Lung (tissue), 12 donors: ENCODE measurements around the gene CD72. TPM values are rescaled to one million over a fixed set of nuclear protein-coding genes. Genes with fewer than 3 reads are reported as not detected.

Experiments used
- ATAC-seq: fragments of 200-7000 bp; cut with Tn5 transposase; one replicate; pipeline ENCODE4 v1.9.1; 2020; ENCODE audit warnings: moderate number of reproducible peaks; ENCODE audit not compliant: insufficient read depth, low FRiP score
- DNase-seq, 3 donors: peaks; one replicate each; pipeline ENCODE4 v3.0.0-alpha.2; 2013 to 2017
- H3K27ac ChIP-seq, 2 donors: one replicate each; pipeline ENCODE4 v1.5.1; 2013; ENCODE audit warnings: mild to moderate bottlenecking in 2 of 2, moderate library complexity in 2 of 2, control low read depth in 1 of 2, inconsistent platforms in 1 of 2, low read depth in 1 of 2, low read length in 1 of 2
- H3K27me3 ChIP-seq, 3 donors: one replicate each; pipeline ENCODE4 v1.5.1; 2013; ENCODE audit warnings: low read length in 2 of 3; ENCODE audit not compliant: control insufficient read depth in 3 of 3, insufficient read depth in 3 of 3
- H3K36me3 ChIP-seq, 4 donors: one replicate each; pipeline ENCODE4 v1.5.1; 2013; ENCODE audit warnings: low read length in 4 of 4, mild to moderate bottlenecking in 1 of 4, moderate library complexity in 1 of 4; ENCODE audit not compliant: control insufficient read depth in 4 of 4, insufficient read depth in 4 of 4
- H3K4me1 ChIP-seq, 5 donors: one replicate each; pipeline ENCODE4 v1.5.1; 2013; ENCODE audit warnings: low read length in 5 of 5, mild to moderate bottlenecking in 2 of 5, moderate library complexity in 1 of 5; ENCODE audit not compliant: control insufficient read depth in 5 of 5, insufficient read depth in 5 of 5
- H3K4me3 ChIP-seq: one replicate; pipeline ENCODE4 v1.5.1; 2013; ENCODE audit warnings: mild to moderate bottlenecking, control low read depth, moderate library complexity
- H3K9ac ChIP-seq, 2 donors: one replicate each; pipeline ENCODE4 v1.5.1; 2013; ENCODE audit warnings: low read length in 2 of 2, control low read depth in 1 of 2; ENCODE audit not compliant: insufficient read depth in 1 of 2
- H3K9me3 ChIP-seq, 4 donors: one replicate each; pipeline ENCODE4 v1.5.1; 2013; ENCODE audit warnings: low read length in 3 of 4, mild to moderate bottlenecking in 1 of 4, moderate library complexity in 1 of 4; ENCODE audit not compliant: control insufficient read depth in 4 of 4, insufficient read depth in 3 of 4
- WGBS, 2 donors: extraction: QIAGEN DNeasy Blood & Tissue Kit; methylation state at CpG; one replicate each; pipeline ENCODE4 v1.1.7; 2013; 5-methylcytosine and 5-hydroxymethylcytosine counted together
- polyA plus RNA-seq, 2 donors: library from polyadenylated mRNA; stranded (reverse); fragments of 200-250 nt; gene quantifications; one replicate each; pipeline ENCODE4 v1.2.1, GENCODE V29; 2013
- total RNA-seq, 2 donors: library from RNA; depleted of rRNA in 1 of 2; stranded (reverse); fragments of >200 nt in 1 of 2; gene quantifications; one replicate each; pipeline ENCODE4 v1.2.1, GENCODE V29; 2014 to 2021
- TF ChIP-seq, protein P1 (sequence below): IDR thresholded peaks from 2 replicates; pipeline ENCODE4 v1.5.1; 2012; ENCODE audit warnings: mild to moderate bottlenecking; ENCODE audit errors: control extremely low read depth, extremely low read depth
- donor health status: control.
- donor health status: control.
- donor health status: Bipolar disorder and iron deficiency.
- donor health status: healthy.
- donor health status: DM: yes; HTN: yes; CAD: no.

CD72 gene
- total and polyA plus RNA-seq, 4 donors = 3.1 to 10.6 (median 5.9) TPM

DNA sequence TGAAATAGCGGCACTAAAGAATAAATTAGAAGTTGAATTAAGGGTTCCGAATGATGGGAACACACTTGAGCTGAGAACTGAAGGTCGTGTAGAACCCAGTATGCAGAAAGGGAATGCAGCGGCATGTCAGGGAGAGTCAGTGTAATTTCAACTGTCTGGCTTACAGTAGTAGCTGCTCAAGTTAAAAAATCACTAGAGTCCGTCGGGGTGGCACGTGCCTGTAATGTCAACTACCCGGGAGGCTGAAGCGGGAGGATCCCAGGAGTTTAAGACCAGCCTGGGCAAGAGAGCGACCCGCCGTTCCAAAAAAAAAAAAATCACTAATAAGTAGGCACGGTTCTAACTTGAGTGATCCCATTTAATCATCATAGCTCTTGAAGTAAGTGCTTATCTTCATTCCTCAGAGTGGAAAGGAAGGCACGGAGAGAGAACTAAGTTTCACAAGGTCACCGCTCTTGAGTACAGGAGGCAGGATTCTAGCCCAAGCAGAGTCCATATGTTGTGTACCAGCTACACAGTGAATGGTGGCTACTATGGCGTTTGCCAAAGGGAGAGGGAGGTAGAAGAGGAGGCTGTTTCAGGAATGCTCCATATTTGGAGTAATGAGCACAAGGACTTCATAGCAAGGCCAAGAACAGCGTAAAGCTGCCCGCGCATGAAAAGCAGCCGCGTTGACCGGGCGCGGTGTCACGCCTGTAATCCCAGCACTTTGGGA lies 38.8 kb upstream of the CD72 start:
- Histone ChIP-seq H3K9ac (peak overlapping the region; percentile 50 to 78), H3K36me3 (peaks cover 0 to 17% (median 12%) of the 10 kb centered on the region in 4 donors), H3K4me1 (peaks cover 0 to 15% (median 3%) of the 10 kb centered on the region in 5 donors), H3K27ac (peak overlapping the region; percentile 93 to 99), H3K9me3 (no peaks in the 10 kb centered on the region), H3K27me3 (no peaks in the 10 kb centered on the region), H3K4me3 (peak overlapping the region; percentile 18)
- TF ChIP-seq, protein P1, sequence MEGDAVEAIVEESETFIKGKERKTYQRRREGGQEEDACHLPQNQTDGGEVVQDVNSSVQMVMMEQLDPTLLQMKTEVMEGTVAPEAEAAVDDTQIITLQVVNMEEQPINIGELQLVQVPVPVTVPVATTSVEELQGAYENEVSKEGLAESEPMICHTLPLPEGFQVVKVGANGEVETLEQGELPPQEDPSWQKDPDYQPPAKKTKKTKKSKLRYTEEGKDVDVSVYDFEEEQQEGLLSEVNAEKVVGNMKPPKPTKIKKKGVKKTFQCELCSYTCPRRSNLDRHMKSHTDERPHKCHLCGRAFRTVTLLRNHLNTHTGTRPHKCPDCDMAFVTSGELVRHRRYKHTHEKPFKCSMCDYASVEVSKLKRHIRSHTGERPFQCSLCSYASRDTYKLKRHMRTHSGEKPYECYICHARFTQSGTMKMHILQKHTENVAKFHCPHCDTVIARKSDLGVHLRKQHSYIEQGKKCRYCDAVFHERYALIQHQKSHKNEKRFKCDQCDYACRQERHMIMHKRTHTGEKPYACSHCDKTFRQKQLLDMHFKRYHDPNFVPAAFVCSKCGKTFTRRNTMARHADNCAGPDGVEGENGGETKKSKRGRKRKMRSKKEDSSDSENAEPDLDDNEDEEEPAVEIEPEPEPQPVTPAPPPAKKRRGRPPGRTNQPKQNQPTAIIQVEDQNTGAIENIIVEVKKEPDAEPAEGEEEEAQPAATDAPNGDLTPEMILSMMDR = no peak
- WGBS, 2 donors = 24 to 26% methylated on average over 25 of the region's 25 CpGs
- ATAC-seq = peak; percentile 2
- peak in 1 of 3 donors; percentile 67 for DNase-seq

DNA sequence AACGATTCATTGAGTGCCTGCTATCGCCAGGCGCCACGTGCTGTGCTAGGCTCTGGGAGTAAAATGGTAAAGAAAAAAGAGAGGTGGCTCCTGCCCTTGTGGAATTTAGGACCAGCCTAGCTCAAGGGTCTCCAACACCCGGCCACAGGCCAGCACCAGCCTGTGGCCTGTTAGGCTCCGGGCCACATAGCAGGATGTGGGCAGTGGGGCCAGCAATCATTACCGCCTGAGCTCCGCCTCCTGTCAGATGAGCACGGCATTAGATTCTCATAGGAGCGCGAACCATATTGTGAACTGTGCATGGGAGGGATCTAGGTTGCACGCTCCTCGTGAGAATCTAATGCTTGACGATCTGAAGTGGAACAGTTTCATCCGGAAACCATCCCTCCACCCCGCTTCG lies 38.1 kb upstream of the CD72 start:
- H3K9me3 ChIP-seq = no peaks in the 10 kb centered on the region
- no peak overlapping the region for H3K4me3 ChIP-seq
- 70 to 72% methylated on average over 17 of the region's 17 CpGs for WGBS, 2 donors
- no peak overlapping the region for H3K27ac ChIP-seq
- TF ChIP-seq, protein P1 = no peak
- ATAC-seq (no peak), DNase-seq (no peak)
- H3K4me1 ChIP-seq = peaks cover 0 to 15% (median 3%) of the 10 kb centered on the region in 5 donors
- no peaks in the 10 kb centered on the region for H3K27me3 ChIP-seq
- peaks cover 0 to 14% (median 11%) of the 10 kb centered on the region in 4 donors for H3K36me3 ChIP-seq
- H3K9ac ChIP-seq = no peak overlapping the region

DNA sequence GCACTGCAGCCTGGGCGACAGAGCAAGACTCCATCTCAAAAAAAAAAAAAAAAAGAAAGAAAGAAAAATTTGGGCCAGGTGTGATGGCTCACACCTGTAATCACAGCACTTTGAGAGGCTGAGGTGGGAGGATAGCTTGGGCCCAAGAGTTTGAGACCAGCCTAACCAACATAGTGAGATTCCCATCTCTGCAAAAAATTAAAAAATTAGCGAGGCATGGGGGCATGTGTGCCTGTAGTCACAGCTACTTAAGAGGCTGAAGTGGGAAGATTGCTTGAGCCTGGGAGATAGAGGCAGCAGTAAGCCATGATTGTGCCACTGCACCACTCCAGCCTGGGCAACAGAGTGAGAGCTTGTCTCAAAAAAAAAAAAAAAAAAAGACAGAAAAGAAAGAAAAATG lies 35.4 kb upstream of the CD72 start:
- Histone ChIP-seq H3K36me3 (no peaks in the 10 kb centered on the region), H3K9ac (no peak overlapping the region), H3K27ac (no peak overlapping the region), H3K27me3 (no peaks in the 10 kb centered on the region), H3K4me3 (no peak overlapping the region), H3K9me3 (no peaks in the 10 kb centered on the region), H3K4me1 (peaks cover 0 to 8% (median 0%) of the 10 kb centered on the region in 5 donors)
- TF ChIP-seq, protein P1 = no peak
- no peak for DNase-seq
- ATAC-seq = no peak
- 94 to 98% methylated on average over 2 of the region's 2 CpGs for WGBS, 2 donors
